HCT116 (cell line): ENCODE data around the gene FADS1. TPM values are rescaled to one million over a fixed set of nuclear protein-coding genes. Genes with fewer than 3 reads are reported as not detected.

ENCODE experiments used
- ATAC-seq: fragments of 200-7000 bp; cut with Tn5 transposase; 2 replicates; pipeline ENCODE4 v1.9.1; 2020; ENCODE audit warnings: mild to moderate bottlenecking, moderate library complexity
- BruUV-seq: library from RNA; stranded (reverse); fragments of 400-500 nt; replicated peaks from 2 replicates; lab custom pipeline; 2021; lab: Mats Ljungman, UMichigan
- CTCF ChIA-PET: fragments of 300-600 bp; sonication (Branson Sonifier 250); formaldehyde crosslinking; loops from one replicate; lab custom pipeline; 2021; ENCODE audit warnings: antibody characterized with exemption; lab: Charles Lee
- POLR2A ChIA-PET: fragments of 300-600, 350-600 bp; sonication (Branson Sonifier 250); formaldehyde crosslinking; loops from one replicate; lab custom pipeline; 2021; ENCODE audit warnings: antibody characterized with exemption; lab: Charles Lee
- RAD21 ChIA-PET, 2 experiments: fragments of 300-600 bp; sonication (Branson Sonifier 250); formaldehyde crosslinking; loops; one replicate each; lab custom pipeline; 2023; ENCODE audit warnings: low total read pairs in 2 of 2; ENCODE audit not compliant: uncharacterized antibody in 2 of 2, unreplicated experiment in 2 of 2, low non-redundant PET in 1 of 2; lab: Charles Lee
- DNase-seq: peaks from one replicate; pipeline ENCODE4 v3.0.0-alpha.2; 2010; ENCODE audit warnings: low read depth, low spot score
- H2AFZ ChIP-seq: fragments of 200-600 bp; shearing (Covaris generic), sonication (generic); 2 replicates; pipeline ENCODE4 v1.6.1; 2017; ENCODE audit warnings: low read depth, mixed run types, mixed read lengths, antibody characterized with exemption, low read length; ENCODE audit not compliant: poor library complexity, severe bottlenecking
- H3K27ac ChIP-seq: 2 replicates; pipeline ENCODE4 v1.5.1; 2012; ENCODE audit warnings: low read depth, low read length
- H3K27me3 ChIP-seq: fragments of 200-600 bp; sonication (generic); 2 replicates; pipeline ENCODE4 v1.6.1; 2016; ENCODE audit warnings: mixed run types, low read length, mixed read lengths; ENCODE audit not compliant: insufficient read depth
- H3K36me3 ChIP-seq, 2 experiments: fragments of 200-500 bp in 1 of 2; fragments of 200-600 bp in 1 of 2; sonication (Bioruptor generic) in 1 of 2; sonication (generic) in 1 of 2; 2 replicates each; pipeline versions ENCODE4 v1.5.1 to v1.6.1; 2014 to 2016; ENCODE audit warnings: low read length in 2 of 2, inconsistent platforms in 1 of 2, mixed read lengths in 1 of 2, mixed run types in 1 of 2; ENCODE audit not compliant: insufficient read depth in 2 of 2, control insufficient read depth in 1 of 2
- H3K4me1 ChIP-seq, 2 experiments: fragments of 200-600 bp in 1 of 2; sonication (generic) in 1 of 2; 2 replicates each; pipeline versions ENCODE4 v1.5.1 to v1.6.1; 2012 to 2017; ENCODE audit warnings: low read length in 2 of 2, inconsistent platforms in 1 of 2, mild to moderate bottlenecking in 1 of 2, mixed read lengths in 1 of 2, mixed run types in 1 of 2, moderate library complexity in 1 of 2; ENCODE audit not compliant: insufficient read depth in 2 of 2, control insufficient read depth in 1 of 2
- H3K4me2 ChIP-seq: fragments of 200-600 bp; sonication (generic); 2 replicates; pipeline ENCODE4 v1.6.1; 2017; ENCODE audit warnings: mixed run types, low read length, mixed read lengths
- H3K4me3 ChIP-seq, 2 experiments: fragments of 200-600 bp in 1 of 2; sonication (generic) in 1 of 2; replicated peaks in 1 of 2; 2 replicates each; pipeline ENCODE4 v1.5.1; 2011 to 2016; ENCODE audit warnings: low read length in 2 of 2, control low read depth in 1 of 2, low read depth in 1 of 2, mild to moderate bottlenecking in 1 of 2, mixed read lengths in 1 of 2, mixed run types in 1 of 2
- H3K79me2 ChIP-seq: fragments of 200-600 bp; sonication (generic); 2 replicates; pipeline ENCODE4 v1.6.1; 2017; ENCODE audit warnings: mild to moderate bottlenecking, mixed run types, low read length, moderate library complexity, mixed read lengths; ENCODE audit not compliant: insufficient read depth
- H3K9ac ChIP-seq: fragments of 200-600 bp; sonication (generic); 2 replicates; pipeline ENCODE4 v1.6.1; 2016; ENCODE audit warnings: low read length, mixed read lengths
- H3K9me2 ChIP-seq: fragments of 200-600 bp; sonication (generic), shearing (Covaris generic); 2 replicates; pipeline ENCODE4 v1.6.1; 2017; ENCODE audit warnings: mixed run types, mild to moderate bottlenecking, moderate library complexity; ENCODE audit not compliant: insufficient read depth
- H3K9me3 ChIP-seq, 2 experiments: fragments of 200-500 bp in 1 of 2; fragments of 200-600 bp in 1 of 2; sonication (Bioruptor generic) in 1 of 2; sonication (generic) in 1 of 2; 2 replicates each; pipeline ENCODE4 v1.6.1; 2014 to 2017; ENCODE audit warnings: low read length in 2 of 2, mixed read lengths in 2 of 2, inconsistent platforms in 1 of 2, low read depth in 1 of 2, mild to moderate bottlenecking in 1 of 2, mixed run types in 1 of 2, moderate library complexity in 1 of 2; ENCODE audit not compliant: control insufficient read depth in 1 of 2, insufficient read depth in 1 of 2
- H4K20me1 ChIP-seq: fragments of 200-600 bp; sonication (generic), shearing (Covaris generic); 2 replicates; pipeline ENCODE4 v1.6.1; 2017; ENCODE audit warnings: mixed run types, mild to moderate bottlenecking, moderate library complexity; ENCODE audit not compliant: insufficient read depth
- CBX3 ChIP-seq: IDR thresholded peaks from 2 replicates; pipeline ENCODE4 v1.6.1; 2012; ENCODE audit warnings: low read depth
- CEBPB ChIP-seq: IDR thresholded peaks from 2 replicates; pipeline ENCODE4 v1.6.1; 2012; ENCODE audit warnings: low read depth
- EGR1 ChIP-seq: IDR thresholded peaks from 2 replicates; pipeline ENCODE4 v1.6.1; 2012; ENCODE audit warnings: low read depth
- ELF1 ChIP-seq: IDR thresholded peaks from 2 replicates; pipeline ENCODE4 v1.6.1; 2012; ENCODE audit warnings: low read depth, borderline replicate concordance
- EZH2 ChIP-seq: fragments of 200-600 bp; sonication (generic); IDR thresholded peaks from 2 replicates; pipeline ENCODE4 v1.6.1; 2017; ENCODE audit warnings: antibody characterized with exemption, mixed run types
- EZH2phosphoT487 ChIP-seq: fragments of 200-600 bp; IDR thresholded peaks from 2 replicates; pipeline ENCODE4 v1.6.1; 2018; ENCODE audit warnings: antibody characterized with exemption, borderline replicate concordance
- FOSL1 ChIP-seq: IDR thresholded peaks from 2 replicates; pipeline ENCODE4 v1.6.1; 2012; ENCODE audit warnings: low read depth
- JUND ChIP-seq: IDR thresholded peaks from 2 replicates; pipeline ENCODE4 v1.6.1; 2012
- MAX ChIP-seq: IDR thresholded peaks from 2 replicates; pipeline ENCODE4 v1.6.1; 2012
- POLR2A ChIP-seq: IDR thresholded peaks from 2 replicates; pipeline ENCODE4 v1.7.0; 2011; ENCODE audit warnings: borderline replicate concordance; ENCODE audit not compliant: insufficient read depth, insufficient read length; ENCODE audit errors: extremely low read depth
- RAD21 ChIP-seq: IDR thresholded peaks from 2 replicates; pipeline ENCODE4 v1.6.1; 2012; ENCODE audit warnings: low read depth, mild to moderate bottlenecking
- SIN3A ChIP-seq: IDR thresholded peaks from 2 replicates; pipeline ENCODE4 v1.6.1; 2012; ENCODE audit warnings: low read depth
- SP1 ChIP-seq: IDR thresholded peaks from 2 replicates; pipeline ENCODE4 v1.6.1; 2012; ENCODE audit warnings: low read depth
- SRF ChIP-seq: IDR thresholded peaks from 2 replicates; pipeline ENCODE4 v1.6.1; 2012; ENCODE audit warnings: low read depth
- TCF7L2 ChIP-seq: IDR thresholded peaks from 2 replicates; pipeline ENCODE4 v1.7.0; 2011; ENCODE audit warnings: borderline replicate concordance, inconsistent platforms; ENCODE audit not compliant: insufficient read depth, insufficient read length; ENCODE audit errors: extremely low read depth
- YY1 ChIP-seq: IDR thresholded peaks from 2 replicates; pipeline ENCODE4 v1.6.1; 2011; ENCODE audit warnings: low read length, low read depth, moderate library complexity, mild to moderate bottlenecking; ENCODE audit not compliant: insufficient replicate concordance; ENCODE audit errors: extremely low read depth
- ZBTB33 ChIP-seq: IDR thresholded peaks from 2 replicates; pipeline ENCODE4 v1.6.1; 2011; ENCODE audit warnings: mild to moderate bottlenecking, low read length, moderate library complexity; ENCODE audit not compliant: insufficient replicate concordance; ENCODE audit errors: extremely low read depth
- ZNF274 ChIP-seq: fragments of 200-500 bp; sonication (Bioruptor generic); IDR thresholded peaks from 2 replicates; pipeline ENCODE4 v1.6.1; 2014; ENCODE audit warnings: mild to moderate bottlenecking, low read depth, low read length, inconsistent platforms
- intact Hi-C: fragments of 100-400 bp; cut with micrococcal nuclease; formaldehyde crosslinking; loops from 2 replicates; pipeline ENCODE4 v1.10.0; 2022
- total RNA-seq: library from RNA; stranded (reverse); gene quantifications from one replicate; pipeline ENCODE4 v1.2.1, GENCODE V29; 2021; ENCODE audit not compliant: unreplicated experiment
- TF ChIP-seq, protein P1 (sequence below): IDR thresholded peaks from 2 replicates; pipeline ENCODE4 v1.6.1; 2012
- TF ChIP-seq, protein P2 (sequence below): IDR thresholded peaks from 2 replicates; pipeline ENCODE4 v1.6.1; 2012; ENCODE audit warnings: low read depth

Gene FADS1
- total RNA-seq, 1 experiment from 2014 or later, result 56.6 TPM

DNA sequence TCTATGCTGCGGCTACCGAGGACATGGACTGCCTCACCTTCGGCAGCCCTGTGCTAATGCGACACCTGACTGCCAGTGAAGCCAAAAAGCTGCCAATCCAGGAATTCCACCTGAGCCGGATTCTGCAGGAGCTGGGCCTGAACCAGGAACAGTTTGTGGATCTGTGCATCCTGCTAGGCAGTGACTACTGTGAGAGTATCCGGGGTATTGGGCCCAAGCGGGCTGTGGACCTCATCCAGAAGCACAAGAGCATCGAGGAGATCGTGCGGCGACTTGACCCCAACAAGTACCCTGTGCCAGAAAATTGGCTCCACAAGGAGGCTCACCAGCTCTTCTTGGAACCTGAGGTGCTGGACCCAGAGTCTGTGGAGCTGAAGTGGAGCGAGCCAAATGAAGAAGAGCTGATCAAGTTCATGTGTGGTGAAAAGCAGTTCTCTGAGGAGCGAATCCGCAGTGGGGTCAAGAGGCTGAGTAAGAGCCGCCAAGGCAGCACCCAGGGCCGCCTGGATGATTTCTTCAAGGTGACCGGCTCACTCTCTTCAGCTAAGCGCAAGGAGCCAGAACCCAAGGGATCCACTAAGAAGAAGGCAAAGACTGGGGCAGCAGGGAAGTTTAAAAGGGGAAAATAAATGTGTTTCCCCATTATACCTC is 20.8 kb downstream of the FADS1 start:
- H3K9me3 ChIP-seq, result no peaks in the 10 kb centered on the region
- H3K27ac ChIP-seq, result no peak overlapping the region
- no TSS peak for BruUV-seq
- intact Hi-C loops, result loop anchor here (2.0 kb wide), 1 partner anchor 413 kb away; the partner anchor contains the start of gene SCGB2A1
- H3K79me2 ChIP-seq, result peaks cover 93% of the 10 kb centered on the region
- DNase-seq, result no peak
- no peaks in the 10 kb centered on the region for H3K9me2 ChIP-seq
- no peak overlapping the region for H3K9ac ChIP-seq
- H3K27me3 ChIP-seq, result no peaks in the 10 kb centered on the region
- no peak overlapping the region for H2AFZ ChIP-seq
- peaks cover 4 to 16% of the 10 kb centered on the region in 2 experiments; a peak in 2 of 4 replicates for H3K4me1 ChIP-seq
- TF ChIP-seq FOSL1, result no peak
- TF ChIP-seq ELF1, result no peak
- TF ChIP-seq, protein P1, sequence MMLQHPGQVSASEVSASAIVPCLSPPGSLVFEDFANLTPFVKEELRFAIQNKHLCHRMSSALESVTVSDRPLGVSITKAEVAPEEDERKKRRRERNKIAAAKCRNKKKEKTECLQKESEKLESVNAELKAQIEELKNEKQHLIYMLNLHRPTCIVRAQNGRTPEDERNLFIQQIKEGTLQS, result no peak
- no peak for TF ChIP-seq YY1
- no peak for TF ChIP-seq MAX
- TF ChIP-seq SIN3A, result no peak
- TF ChIP-seq EZH2phosphoT487, result no peak
- no peak for TF ChIP-seq SRF
- no peak for TF ChIP-seq JUND
- TF ChIP-seq ZBTB33, result no peak
- no peak for TF ChIP-seq CEBPB
- TF ChIP-seq SP1, result no peak
- TF ChIP-seq ZNF274, result no peak
- TF ChIP-seq EGR1, result no peak
- TF ChIP-seq POLR2A, result no peak
- TF ChIP-seq, protein P2, sequence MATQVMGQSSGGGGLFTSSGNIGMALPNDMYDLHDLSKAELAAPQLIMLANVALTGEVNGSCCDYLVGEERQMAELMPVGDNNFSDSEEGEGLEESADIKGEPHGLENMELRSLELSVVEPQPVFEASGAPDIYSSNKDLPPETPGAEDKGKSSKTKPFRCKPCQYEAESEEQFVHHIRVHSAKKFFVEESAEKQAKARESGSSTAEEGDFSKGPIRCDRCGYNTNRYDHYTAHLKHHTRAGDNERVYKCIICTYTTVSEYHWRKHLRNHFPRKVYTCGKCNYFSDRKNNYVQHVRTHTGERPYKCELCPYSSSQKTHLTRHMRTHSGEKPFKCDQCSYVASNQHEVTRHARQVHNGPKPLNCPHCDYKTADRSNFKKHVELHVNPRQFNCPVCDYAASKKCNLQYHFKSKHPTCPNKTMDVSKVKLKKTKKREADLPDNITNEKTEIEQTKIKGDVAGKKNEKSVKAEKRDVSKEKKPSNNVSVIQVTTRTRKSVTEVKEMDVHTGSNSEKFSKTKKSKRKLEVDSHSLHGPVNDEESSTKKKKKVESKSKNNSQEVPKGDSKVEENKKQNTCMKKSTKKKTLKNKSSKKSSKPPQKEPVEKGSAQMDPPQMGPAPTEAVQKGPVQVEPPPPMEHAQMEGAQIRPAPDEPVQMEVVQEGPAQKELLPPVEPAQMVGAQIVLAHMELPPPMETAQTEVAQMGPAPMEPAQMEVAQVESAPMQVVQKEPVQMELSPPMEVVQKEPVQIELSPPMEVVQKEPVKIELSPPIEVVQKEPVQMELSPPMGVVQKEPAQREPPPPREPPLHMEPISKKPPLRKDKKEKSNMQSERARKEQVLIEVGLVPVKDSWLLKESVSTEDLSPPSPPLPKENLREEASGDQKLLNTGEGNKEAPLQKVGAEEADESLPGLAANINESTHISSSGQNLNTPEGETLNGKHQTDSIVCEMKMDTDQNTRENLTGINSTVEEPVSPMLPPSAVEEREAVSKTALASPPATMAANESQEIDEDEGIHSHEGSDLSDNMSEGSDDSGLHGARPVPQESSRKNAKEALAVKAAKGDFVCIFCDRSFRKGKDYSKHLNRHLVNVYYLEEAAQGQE, result no peak
- TF ChIP-seq CBX3, result no peak
- no peak for TF ChIP-seq TCF7L2
- TF ChIP-seq RAD21, result no peak
- no peak for TF ChIP-seq EZH2
- TF ChIP-seq, all 23 proteins: peak for 0
- Histone ChIP-seq H3K4me2 (no peak overlapping the region), H3K36me3 (peaks cover 10 to 43% of the 10 kb centered on the region in 2 experiments), H4K20me1 (peaks cover 10% of the 10 kb centered on the region; the same call in 1 of the 2 replicates), H3K4me3 (no peak overlapping the region)
- ChIA-PET POLR2A (interaction anchor here (2.0 to 3.4 kb wide), 2 partner anchors 19 to 313 kb away, joined by 5 to 33 read pairs; no protein-coding TSS in a partner anchor), RAD21 (interaction anchor here (1.8 to 2.2 kb wide), 2 partner anchors 152 to 286 kb away, joined by 7 read pairs; no protein-coding TSS in a partner anchor), CTCF (interaction anchor here (1.4 to 5.2 kb wide), 6 partner anchors 18 to 312 kb away, joined by 4 to 111 read pairs (median 38); partner anchors contain the start of gene BEST1)
- no peak for ATAC-seq
